ENCODE measurements around the gene CDCP2.
"Not testable (repeated sequence)": the region's sequence is repeated elsewhere in the genome, so short reads cannot be mapped to it uniquely, and the experiment has no call there.

Gene CDCP2

GRCh38 chr1:54099061-54099610, 53.7 kb downstream of the CDCP2 start:
- H3K9me3 ChIP-seq (ENCODE audit: control insufficient read depth, low read length) = no peaks in the 10 kb centered on the region
- H3K27me3 ChIP-seq (replicated peaks; ENCODE audit: control insufficient read depth, insufficient read depth, low read length) = no peaks in the 10 kb centered on the region
- no peak for DNase-seq (ENCODE audit: low read depth)
- H3K9ac ChIP-seq (ENCODE audit: low read length) = no peak overlapping the region
- H3K4me3 ChIP-seq (ENCODE audit: low read length) = no peak overlapping the region
- H3K4me1 ChIP-seq (ENCODE audit: control insufficient read depth, insufficient read depth, low read length) = peaks cover 4% of the 10 kb centered on the region
- peaks cover 16% of the 10 kb centered on the region for H3K36me3 ChIP-seq (ENCODE audit: control insufficient read depth, insufficient read depth, low read length, severe bottlenecking)

- no peak for DNase-seq (ENCODE audit: low read depth)
- no peaks in the 10 kb centered on the region for H3K27me3 ChIP-seq (replicated peaks; ENCODE audit: control insufficient read depth, insufficient read depth, low read length)
- H3K9ac ChIP-seq (ENCODE audit: low read length) = no peak overlapping the region
- peaks cover 16% of the 10 kb centered on the region for H3K36me3 ChIP-seq (ENCODE audit: control insufficient read depth, insufficient read depth, low read length, severe bottlenecking)
- H3K9me3 ChIP-seq (ENCODE audit: control insufficient read depth, low read length) = no peaks in the 10 kb centered on the region
- H3K4me1 ChIP-seq (ENCODE audit: control insufficient read depth, insufficient read depth, low read length) = peaks cover 4% of the 10 kb centered on the region
- no peak overlapping the region for H3K4me3 ChIP-seq (ENCODE audit: low read length)
Observed at GRCh38 chr1:54096877-54097240, 55.9 kb downstream of the CDCP2 start.

- Histone ChIP-seq H3K36me3 (ENCODE audit: control insufficient read depth, insufficient read depth, low read length, severe bottlenecking) (peaks cover 16% of the 10 kb centered on the region), H3K9ac (ENCODE audit: low read length) (no peak overlapping the region), H3K4me1 (ENCODE audit: control insufficient read depth, insufficient read depth, low read length) (peaks cover 4% of the 10 kb centered on the region), H3K4me3 (ENCODE audit: low read length) (no peak overlapping the region), H3K27me3 (replicated peaks; ENCODE audit: control insufficient read depth, insufficient read depth, low read length) (no peaks in the 10 kb centered on the region), H3K9me3 (ENCODE audit: control insufficient read depth, low read length) (no peaks in the 10 kb centered on the region)
- no peak for DNase-seq (ENCODE audit: low read depth)
Observed at GRCh38 chr1:54096227-54096876, 56.4 kb downstream of the CDCP2 start.

GRCh38 chr1:54095546-54096226, 57.1 kb downstream of the CDCP2 start:
- H3K4me1 ChIP-seq (ENCODE audit: control insufficient read depth, insufficient read depth, low read length) = peaks cover 4% of the 10 kb centered on the region
- H3K9ac ChIP-seq (ENCODE audit: low read length) = no peak overlapping the region
- no peak for DNase-seq (ENCODE audit: low read depth)
- no peaks in the 10 kb centered on the region for H3K9me3 ChIP-seq (ENCODE audit: control insufficient read depth, low read length)
- no peaks in the 10 kb centered on the region for H3K27me3 ChIP-seq (replicated peaks; ENCODE audit: control insufficient read depth, insufficient read depth, low read length)
- H3K36me3 ChIP-seq (ENCODE audit: control insufficient read depth, insufficient read depth, low read length, severe bottlenecking) = peaks cover 16% of the 10 kb centered on the region
- H3K4me3 ChIP-seq (ENCODE audit: low read length) = no peak overlapping the region

- H3K27me3 ChIP-seq (replicated peaks; ENCODE audit: control insufficient read depth, insufficient read depth, low read length); H3K9me3 ChIP-seq (ENCODE audit: control insufficient read depth, low read length): not testable (repeated sequence)
Observed at GRCh38 chr1:54094730-54095105, 58.1 kb downstream of the CDCP2 start.

GRCh38 chr1:54094001-54094729, 58.6 kb downstream of the CDCP2 start:
- no peaks in the 10 kb centered on the region for H3K4me1 ChIP-seq (ENCODE audit: control insufficient read depth, insufficient read depth, low read length)
- H3K36me3 ChIP-seq (ENCODE audit: control insufficient read depth, insufficient read depth, low read length, severe bottlenecking) = peaks cover 16% of the 10 kb centered on the region
- DNase-seq (ENCODE audit: low read depth) = no peak
- no peak overlapping the region for H3K9ac ChIP-seq (ENCODE audit: low read length)
- no peaks in the 10 kb centered on the region for H3K9me3 ChIP-seq (ENCODE audit: control insufficient read depth, low read length)
- H3K27me3 ChIP-seq (replicated peaks; ENCODE audit: control insufficient read depth, insufficient read depth, low read length) = no peaks in the 10 kb centered on the region
- H3K4me3 ChIP-seq (ENCODE audit: low read length) = no peak overlapping the region

More at GRCh38 chr1:54094730-54095105, 58.1 kb downstream of the CDCP2 start:
- H3K9ac ChIP-seq (ENCODE audit: low read length); DNase-seq (ENCODE audit: low read depth); H3K4me1 ChIP-seq (ENCODE audit: control insufficient read depth, insufficient read depth, low read length); H3K4me3 ChIP-seq (ENCODE audit: low read length): not testable (repeated sequence)
- H3K36me3 ChIP-seq (ENCODE audit: control insufficient read depth, insufficient read depth, low read length, severe bottlenecking) = peaks cover 16% of the 10 kb centered on the region

- Histone ChIP-seq H3K9me3 (ENCODE audit: control insufficient read depth, low read length) (no peaks in the 10 kb centered on the region), H3K27me3 (replicated peaks; ENCODE audit: control insufficient read depth, insufficient read depth, low read length) (no peaks in the 10 kb centered on the region)
Observed at GRCh38 chr1:54091666-54092065, 61.1 kb downstream of the CDCP2 start.

GRCh38 chr1:54088385-54088784, 64.4 kb downstream of the CDCP2 start:
- H3K27me3 ChIP-seq (replicated peaks; ENCODE audit: control insufficient read depth, insufficient read depth, low read length) = no peaks in the 10 kb centered on the region
- no peaks in the 10 kb centered on the region for H3K4me1 ChIP-seq (ENCODE audit: control insufficient read depth, insufficient read depth, low read length)
- no peak for DNase-seq (ENCODE audit: low read depth)
- H3K9me3 ChIP-seq (ENCODE audit: control insufficient read depth, low read length) = no peaks in the 10 kb centered on the region
- H3K4me3 ChIP-seq (ENCODE audit: low read length) = no peak overlapping the region
- no peaks in the 10 kb centered on the region for H3K36me3 ChIP-seq (ENCODE audit: control insufficient read depth, insufficient read depth, low read length, severe bottlenecking)
- no peak overlapping the region for H3K9ac ChIP-seq (ENCODE audit: low read length)

More at GRCh38 chr1:54091666-54092065, 61.1 kb downstream of the CDCP2 start:
- Histone ChIP-seq H3K36me3 (ENCODE audit: control insufficient read depth, insufficient read depth, low read length, severe bottlenecking) (peaks cover 4% of the 10 kb centered on the region), H3K4me3 (ENCODE audit: low read length) (no peak overlapping the region), H3K9ac (ENCODE audit: low read length) (no peak overlapping the region), H3K4me1 (ENCODE audit: control insufficient read depth, insufficient read depth, low read length) (no peaks in the 10 kb centered on the region)
- DNase-seq (ENCODE audit: low read depth) = no peak

- no peak overlapping the region for H3K9ac ChIP-seq (ENCODE audit: low read length)
- DNase-seq (ENCODE audit: low read depth) = no peak
- H3K36me3 ChIP-seq (ENCODE audit: control insufficient read depth, insufficient read depth, low read length, severe bottlenecking) = no peaks in the 10 kb centered on the region
- H3K4me1 ChIP-seq (ENCODE audit: control insufficient read depth, insufficient read depth, low read length) = no peaks in the 10 kb centered on the region
- no peaks in the 10 kb centered on the region for H3K9me3 ChIP-seq (ENCODE audit: control insufficient read depth, low read length)
- no peaks in the 10 kb centered on the region for H3K27me3 ChIP-seq (replicated peaks; ENCODE audit: control insufficient read depth, insufficient read depth, low read length)
- no peak overlapping the region for H3K4me3 ChIP-seq (ENCODE audit: low read length)
Observed at GRCh38 chr1:54086754-54087153, 66.0 kb downstream of the CDCP2 start.

- H3K4me3 ChIP-seq (ENCODE audit: low read length) = no peak overlapping the region
- DNase-seq (ENCODE audit: low read depth) = no peak
- no peaks in the 10 kb centered on the region for H3K9me3 ChIP-seq (ENCODE audit: control insufficient read depth, low read length)
- H3K4me1 ChIP-seq (ENCODE audit: control insufficient read depth, insufficient read depth, low read length) = no peaks in the 10 kb centered on the region
- H3K36me3 ChIP-seq (ENCODE audit: control insufficient read depth, insufficient read depth, low read length, severe bottlenecking) = no peaks in the 10 kb centered on the region
- H3K27me3 ChIP-seq (replicated peaks; ENCODE audit: control insufficient read depth, insufficient read depth, low read length) = no peaks in the 10 kb centered on the region
- no peak overlapping the region for H3K9ac ChIP-seq (ENCODE audit: low read length)
Observed at GRCh38 chr1:54084794-54085193, 68.0 kb downstream of the CDCP2 start.
